Nephron progenitor cell (in vitro differentiated cells): ENCODE data around the gene SAP130.

Source experiments
- DNase-seq: peaks from one replicate; pipeline ENCODE4 v3.0.0; 2021
- H3K27ac Mint-ChIP-seq: 2 replicates; pipeline ENCODE4 v1.8.0; 2021; ENCODE audit warnings: mild to moderate bottlenecking, moderate library complexity, mixed read lengths
- H3K27me3 Mint-ChIP-seq: 2 replicates; pipeline ENCODE4 v1.8.0; 2021; ENCODE audit warnings: mild to moderate bottlenecking, low read depth, mixed read lengths; ENCODE audit not compliant: poor library complexity
- H3K36me3 Mint-ChIP-seq: 2 replicates; pipeline ENCODE4 v1.8.0; 2021; ENCODE audit warnings: low read depth, mixed read lengths
- H3K4me1 Mint-ChIP-seq: 2 replicates; pipeline ENCODE4 v1.8.0; 2021; ENCODE audit warnings: mixed read lengths
- H3K4me3 Mint-ChIP-seq: 2 replicates; pipeline ENCODE4 v1.8.0; 2021; ENCODE audit warnings: mild to moderate bottlenecking, moderate library complexity, mixed read lengths
- H3K9me3 Mint-ChIP-seq: 2 replicates; pipeline ENCODE4 v1.8.0; 2021; ENCODE audit warnings: mild to moderate bottlenecking, moderate library complexity, mixed read lengths
- CTCF ChIP-seq: fragments of 200-600 bp; sonication (generic); IDR thresholded peaks from 2 replicates; pipeline ENCODE4 v1.5.0; 2021; ENCODE audit warnings: antibody characterized with exemption

SAP130 gene

GRCh38 chr2:127932199-127932876, 95.5 kb downstream of the SAP130 start:
- no peak for DNase-seq
- H3K36me3 Mint-ChIP-seq: no peaks in the 10 kb centered on the region
- peaks cover 8% of the 10 kb centered on the region for H3K4me1 Mint-ChIP-seq
- no peak overlapping the region for H3K27ac Mint-ChIP-seq
- peaks cover 4% of the 10 kb centered on the region for H3K27me3 Mint-ChIP-seq
- H3K4me3 Mint-ChIP-seq: no peak overlapping the region
- no peak for TF ChIP-seq CTCF
- no peaks in the 10 kb centered on the region for H3K9me3 Mint-ChIP-seq

- TF ChIP-seq CTCF: no peak
- Mint-ChIP-seq H3K27ac (no peak overlapping the region), H3K4me1 (peaks cover 10% of the 10 kb centered on the region), H3K27me3 (no peaks in the 10 kb centered on the region), H3K36me3 (no peaks in the 10 kb centered on the region), H3K9me3 (peaks cover 5% of the 10 kb centered on the region), H3K4me3 (no peak overlapping the region)
- DNase-seq: no peak
These were observed 98.4 kb downstream of the SAP130 start for GRCh38 chr2:127929449-127929848.

- Mint-ChIP-seq H3K27ac (peak overlapping the region; percentile 59), H3K4me1 (peaks cover 10% of the 10 kb centered on the region), H3K27me3 (no peaks in the 10 kb centered on the region), H3K9me3 (peaks cover 5% of the 10 kb centered on the region), H3K36me3 (no peaks in the 10 kb centered on the region), H3K4me3 (no peak overlapping the region)
- no peak for DNase-seq
- TF ChIP-seq CTCF: no peak
These were observed 100.5 kb downstream of the SAP130 start for GRCh38 chr2:127927384-127927783.

GRCh38 chr2:127917916-127918315, 109.9 kb downstream of the SAP130 start:
- H3K4me3 Mint-ChIP-seq: no peak overlapping the region
- H3K27ac Mint-ChIP-seq: peak overlapping the region; percentile 46
- no peak for DNase-seq
- no peaks in the 10 kb centered on the region for H3K9me3 Mint-ChIP-seq
- H3K27me3 Mint-ChIP-seq: peaks cover 8% of the 10 kb centered on the region
- H3K36me3 Mint-ChIP-seq: no peaks in the 10 kb centered on the region
- TF ChIP-seq CTCF: no peak
- H3K4me1 Mint-ChIP-seq: no peaks in the 10 kb centered on the region

- Mint-ChIP-seq H3K4me3 (no peak overlapping the region), H3K9me3 (no peaks in the 10 kb centered on the region), H3K36me3 (no peaks in the 10 kb centered on the region), H3K27ac (no peak overlapping the region), H3K27me3 (peaks cover 14% of the 10 kb centered on the region), H3K4me1 (no peaks in the 10 kb centered on the region)
- no peak for TF ChIP-seq CTCF
- DNase-seq: no peak
These were observed 113.9 kb downstream of the SAP130 start for GRCh38 chr2:127913808-127914457.

- no peak overlapping the region for H3K27ac Mint-ChIP-seq
- TF ChIP-seq CTCF: no peak
- H3K9me3 Mint-ChIP-seq: no peaks in the 10 kb centered on the region
- no peak overlapping the region for H3K4me3 Mint-ChIP-seq
- peaks cover 32% of the 10 kb centered on the region for H3K27me3 Mint-ChIP-seq
- no peak for DNase-seq
- no peaks in the 10 kb centered on the region for H3K4me1 Mint-ChIP-seq
- H3K36me3 Mint-ChIP-seq: no peaks in the 10 kb centered on the region
These were observed 116.1 kb downstream of the SAP130 start for GRCh38 chr2:127911737-127912136.
